MM.1S (cell line): ENCODE measurements around the gene PSORS1C2.
"Not testable (repeated sequence)": the region's sequence is repeated elsewhere in the genome, so short reads cannot be mapped to it uniquely, and the experiment has no call there.

Source experiments
- DNase-seq: peaks from one replicate; pipeline ENCODE4 v3.0.0-alpha.2; 2015
- H2AFZ ChIP-seq: fragments of 300-600 bp; sonication (generic); 2 replicates; pipeline ENCODE4 v1.6.0; 2016; ENCODE audit warnings: antibody characterized with exemption, low read length
- H3F3A ChIP-seq: fragments of 300-600 bp; sonication (generic); 2 replicates; pipeline ENCODE4 v1.6.1; 2016; ENCODE audit warnings: mild to moderate bottlenecking, antibody characterized with exemption, low read length, moderate library complexity, mixed read lengths; ENCODE audit not compliant: insufficient read depth
- H3K27ac ChIP-seq: fragments of 300-600 bp; sonication (generic); 2 replicates; pipeline ENCODE4 v1.5.1; 2016; ENCODE audit warnings: mild to moderate bottlenecking, low read length
- H3K27me3 ChIP-seq: fragments of 300-600 bp; sonication (generic); replicated peaks from 2 replicates; pipeline ENCODE4 v1.6.0; 2016; ENCODE audit warnings: low read length; ENCODE audit not compliant: insufficient read depth
- H3K36me3 ChIP-seq: fragments of 300-600 bp; sonication (generic); replicated peaks from 2 replicates; pipeline ENCODE4 v1.6.1; 2016; ENCODE audit warnings: mild to moderate bottlenecking, low read length, mixed read lengths; ENCODE audit not compliant: insufficient read depth
- H3K4me1 ChIP-seq: fragments of 300-600 bp; sonication (generic); 2 replicates; pipeline ENCODE4 v1.6.1; 2016; ENCODE audit warnings: low read length, mixed read lengths
- H3K4me2 ChIP-seq: fragments of 300-600 bp; sonication (generic); 2 replicates; pipeline ENCODE4 v1.6.0; 2016; ENCODE audit warnings: low read depth, low read length
- H3K4me3 ChIP-seq: fragments of 300-600 bp; sonication (generic); 2 replicates; pipeline ENCODE4 v1.5.1; 2016; ENCODE audit warnings: low read length, mixed read lengths
- H3K79me2 ChIP-seq: fragments of 300-600 bp; sonication (generic); 2 replicates; pipeline ENCODE4 v1.6.1; 2016; ENCODE audit warnings: mixed run types, low read length, mixed read lengths
- H3K9ac ChIP-seq: fragments of 300-600 bp; sonication (generic); 2 replicates; pipeline ENCODE4 v1.6.1; 2016; ENCODE audit warnings: low read length, mixed read lengths
- H3K9me2 ChIP-seq: fragments of 300-600 bp; sonication (generic); replicated peaks from 2 replicates; pipeline ENCODE4 v1.6.1; 2016; ENCODE audit warnings: mild to moderate bottlenecking, low read length, mixed read lengths; ENCODE audit not compliant: insufficient read depth
- H3K9me3 ChIP-seq: fragments of 300-600 bp; sonication (generic); replicated peaks from 2 replicates; pipeline ENCODE4 v1.6.1; 2016; ENCODE audit warnings: mild to moderate bottlenecking, low read length, mixed read lengths; ENCODE audit not compliant: insufficient read depth
- H4K20me1 ChIP-seq: fragments of 300-600 bp; sonication (generic); 2 replicates; pipeline ENCODE4 v1.6.1; 2016; ENCODE audit warnings: mild to moderate bottlenecking, low read length, moderate library complexity, mixed read lengths; ENCODE audit not compliant: insufficient read depth
- EZH2 ChIP-seq: fragments of 300-600 bp; sonication (generic); optimal IDR thresholded peaks from 2 replicates; pipeline ENCODE3; 2017; ENCODE audit warnings: low read depth, mild to moderate bottlenecking, antibody characterized with exemption, low read length, mixed read lengths
- EZH2phosphoT487 ChIP-seq: fragments of 300-600 bp; sonication (generic); IDR thresholded peaks from 2 replicates; pipeline ENCODE4 v1.6.1; 2018; ENCODE audit warnings: antibody characterized with exemption, low read length
- TF ChIP-seq, protein P1 (sequence below): fragments of 300-600 bp; sonication (generic); IDR thresholded peaks from 2 replicates; pipeline ENCODE4 v1.5.1; 2016; ENCODE audit warnings: antibody characterized with exemption, low read length, mixed read lengths

The PSORS1C2 gene

DNA sequence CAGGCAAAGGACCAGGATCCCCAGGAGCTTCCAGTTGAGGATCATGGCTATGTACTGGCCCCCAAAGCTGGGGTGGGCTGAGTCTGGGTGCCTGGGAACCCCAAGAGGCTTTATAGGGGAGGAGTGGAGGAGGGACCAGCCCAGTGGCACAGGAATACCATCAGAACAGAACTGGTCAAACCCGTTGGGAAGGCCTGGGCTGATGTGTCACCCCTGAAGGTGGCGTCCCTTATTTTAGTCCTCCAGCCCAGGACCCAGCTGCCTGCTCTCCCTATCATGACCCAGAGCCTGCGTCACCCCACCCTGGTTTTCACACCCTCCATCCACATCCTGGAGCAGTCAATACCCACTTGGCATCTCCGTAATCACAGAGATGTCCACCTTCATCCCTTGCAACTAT is at the start of gene PSORS1C2:
Gene PSORS1C2, minus strand, starts transcription at position 85 of the 400 bp plus-strand sequence. Its CDS starts 40 bp downstream, at position 45.
- H3K4me2 ChIP-seq = peak within 1 kb of the TSS; percentile 92
- peak within 1 kb of the TSS; percentile 43 for H2AFZ ChIP-seq
- no peaks in the 10 kb centered on the region for H3K9me3 ChIP-seq
- no peak for DNase-seq
- no peak within 1 kb of the TSS for H3K9ac ChIP-seq
- H3K4me3 ChIP-seq = peak within 1 kb of the TSS; percentile 49; the same call in 1 of the 2 replicates
- TF ChIP-seq, protein P1, sequence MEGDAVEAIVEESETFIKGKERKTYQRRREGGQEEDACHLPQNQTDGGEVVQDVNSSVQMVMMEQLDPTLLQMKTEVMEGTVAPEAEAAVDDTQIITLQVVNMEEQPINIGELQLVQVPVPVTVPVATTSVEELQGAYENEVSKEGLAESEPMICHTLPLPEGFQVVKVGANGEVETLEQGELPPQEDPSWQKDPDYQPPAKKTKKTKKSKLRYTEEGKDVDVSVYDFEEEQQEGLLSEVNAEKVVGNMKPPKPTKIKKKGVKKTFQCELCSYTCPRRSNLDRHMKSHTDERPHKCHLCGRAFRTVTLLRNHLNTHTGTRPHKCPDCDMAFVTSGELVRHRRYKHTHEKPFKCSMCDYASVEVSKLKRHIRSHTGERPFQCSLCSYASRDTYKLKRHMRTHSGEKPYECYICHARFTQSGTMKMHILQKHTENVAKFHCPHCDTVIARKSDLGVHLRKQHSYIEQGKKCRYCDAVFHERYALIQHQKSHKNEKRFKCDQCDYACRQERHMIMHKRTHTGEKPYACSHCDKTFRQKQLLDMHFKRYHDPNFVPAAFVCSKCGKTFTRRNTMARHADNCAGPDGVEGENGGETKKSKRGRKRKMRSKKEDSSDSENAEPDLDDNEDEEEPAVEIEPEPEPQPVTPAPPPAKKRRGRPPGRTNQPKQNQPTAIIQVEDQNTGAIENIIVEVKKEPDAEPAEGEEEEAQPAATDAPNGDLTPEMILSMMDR = no peak
- TF ChIP-seq EZH2phosphoT487 = no peak
- no peak for TF ChIP-seq EZH2
- no peaks in the 10 kb centered on the region for H3K36me3 ChIP-seq
- H3K27ac ChIP-seq = no peak within 1 kb of the TSS
- H3F3A ChIP-seq = no peaks in the 10 kb centered on the region
- H3K4me1 ChIP-seq = no peaks in the 10 kb centered on the region
- peaks cover 5% of the 10 kb centered on the region; the same call in 1 of the 2 replicates for H3K27me3 ChIP-seq
- no peaks in the 10 kb centered on the region for H3K9me2 ChIP-seq
- H3K79me2 ChIP-seq = no peaks in the 10 kb centered on the region
- H4K20me1 ChIP-seq = no peaks in the 10 kb centered on the region

DNA sequence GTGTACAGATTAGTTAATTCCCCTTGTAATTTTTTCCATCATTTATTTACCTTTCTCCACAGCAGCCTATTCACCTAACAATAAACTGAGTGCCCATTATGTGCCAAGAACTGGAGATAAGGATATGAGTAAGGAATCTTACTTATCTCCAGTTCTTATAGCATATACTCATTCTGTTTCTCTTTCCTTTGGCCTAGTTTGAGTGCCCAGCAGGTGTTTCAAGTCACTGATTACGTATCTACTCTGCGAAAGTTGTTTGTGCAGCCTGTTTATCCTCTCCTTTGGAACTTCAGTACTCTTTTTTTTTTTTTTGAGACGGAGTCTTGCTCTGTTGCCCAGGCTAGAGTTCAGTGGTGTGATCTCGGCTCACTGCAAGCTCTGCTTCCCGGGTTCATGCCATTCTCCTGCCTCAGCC is 48.9 kb upstream of the PSORS1C2 start:
- Histone ChIP-seq H3K27me3 (no peaks in the 10 kb centered on the region), H3K36me3 (no peaks in the 10 kb centered on the region), H3F3A (peaks cover 11% of the 10 kb centered on the region; the same call in 1 of the 2 replicates), H3K27ac (no peak overlapping the region), H3K4me2 (no peak overlapping the region), H4K20me1 (no peaks in the 10 kb centered on the region), H3K4me3 (no peak overlapping the region), H2AFZ (no peak overlapping the region), H3K9me3 (no peaks in the 10 kb centered on the region), H3K9me2 (no peaks in the 10 kb centered on the region), H3K9ac (no peak overlapping the region), H3K79me2 (no peaks in the 10 kb centered on the region), H3K4me1 (peaks cover 3% of the 10 kb centered on the region; the same call in 1 of the 2 replicates)
- TF ChIP-seq EZH2 (no peak), EZH2phosphoT487 (no peak)
- TF ChIP-seq, protein P1 = no peak
- DNase-seq = no peak

DNA sequence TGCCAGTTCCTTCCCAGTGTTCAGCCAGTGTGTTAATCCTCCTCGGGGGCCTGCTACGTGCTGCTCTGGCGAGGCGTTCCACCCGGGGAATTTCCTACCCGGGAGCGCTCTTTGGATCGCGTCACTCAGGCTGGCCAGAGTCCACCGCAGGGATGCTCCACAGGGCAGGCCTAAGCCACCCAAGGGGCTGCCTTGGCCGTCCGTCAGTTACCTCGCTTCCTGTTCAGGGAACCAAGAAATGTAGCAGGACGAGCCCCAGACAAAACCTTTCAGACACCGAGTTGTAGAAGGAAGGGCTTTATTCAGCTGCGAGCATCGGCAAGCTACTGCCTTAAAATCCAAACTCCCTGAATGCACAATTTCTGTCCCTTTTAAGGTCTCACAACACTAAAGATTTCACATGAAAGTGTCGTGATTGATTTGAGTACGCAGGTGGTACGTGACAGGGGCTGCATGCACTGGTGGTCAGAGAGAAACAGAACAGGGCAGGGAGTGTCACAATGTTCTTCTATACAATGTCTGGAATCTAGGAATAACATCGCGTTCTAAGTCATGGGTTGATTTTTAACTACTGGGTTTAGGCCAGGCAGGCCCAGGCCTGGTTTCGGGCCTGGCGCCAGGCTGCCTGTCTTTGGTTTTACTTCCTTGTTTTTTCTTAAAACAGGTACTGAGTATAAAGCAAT is 47.3 kb upstream of the PSORS1C2 start:
- Histone ChIP-seq H3K27ac (no peak overlapping the region), H3K36me3 (no peaks in the 10 kb centered on the region), H3K27me3 (no peaks in the 10 kb centered on the region), H3K9ac (no peak overlapping the region), H3K9me3 (no peaks in the 10 kb centered on the region), H4K20me1 (no peaks in the 10 kb centered on the region), H3K9me2 (no peaks in the 10 kb centered on the region), H3F3A (peaks cover 11% of the 10 kb centered on the region; the same call in 1 of the 2 replicates), H3K4me3 (no peak overlapping the region), H2AFZ (no peak overlapping the region), H3K79me2 (no peaks in the 10 kb centered on the region), H3K4me1 (peaks cover 3% of the 10 kb centered on the region; the same call in 1 of the 2 replicates), H3K4me2 (no peak overlapping the region)
- no peak for TF ChIP-seq EZH2phosphoT487
- TF ChIP-seq EZH2 = no peak
- TF ChIP-seq, protein P1 = no peak
- DNase-seq = no peak

DNA sequence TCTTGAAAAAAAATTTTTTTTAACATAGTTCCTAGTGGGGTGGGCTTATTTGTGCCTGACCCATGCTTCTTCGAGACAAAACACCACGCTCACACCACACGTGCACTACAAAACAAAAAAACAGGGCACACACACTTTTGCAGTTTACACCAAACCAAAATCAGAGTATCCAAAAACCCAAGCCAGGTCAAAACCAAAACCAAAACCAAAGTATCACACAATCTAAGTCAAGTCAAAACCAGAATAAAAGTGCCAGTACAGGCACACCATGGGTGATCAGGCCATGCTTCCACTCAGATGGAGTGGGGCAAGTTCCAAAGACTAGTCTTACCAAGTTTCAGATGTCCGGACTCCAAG is 46.8 kb upstream of the PSORS1C2 start:
- H3K4me1 ChIP-seq, H3K27me3 ChIP-seq, H3K4me2 ChIP-seq, DNase-seq, H3K79me2 ChIP-seq, H4K20me1 ChIP-seq, H3K36me3 ChIP-seq, H3K9ac ChIP-seq, H3K27ac ChIP-seq, H3K4me3 ChIP-seq, H2AFZ ChIP-seq, H3F3A ChIP-seq, H3K9me3 ChIP-seq, H3K9me2 ChIP-seq: not testable (repeated sequence)

DNA sequence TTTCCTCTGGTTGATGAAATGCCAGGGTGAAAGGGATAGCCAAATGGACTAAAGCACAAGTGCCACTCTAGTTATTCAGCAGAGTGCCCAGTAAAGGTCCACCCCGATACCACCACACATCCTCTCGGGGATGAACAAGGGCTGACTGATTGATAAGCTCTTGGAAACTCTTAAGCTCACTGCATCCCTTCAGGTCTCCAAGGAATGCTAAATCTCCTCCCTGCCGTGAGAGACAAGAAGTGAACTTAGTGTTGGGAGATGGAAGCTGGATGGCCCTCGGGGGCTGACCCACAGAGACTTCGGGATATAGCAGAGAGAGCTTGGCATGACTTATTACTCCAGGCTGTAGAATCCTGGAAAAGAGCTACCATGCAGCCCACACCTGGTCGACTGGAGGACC is 45.0 kb upstream of the PSORS1C2 start:
- not testable (repeated sequence) for H3K4me1 ChIP-seq, H3K9me3 ChIP-seq, H3K9me2 ChIP-seq, H3K79me2 ChIP-seq, H3K27ac ChIP-seq, DNase-seq, H3F3A ChIP-seq, H3K36me3 ChIP-seq, H3K4me2 ChIP-seq, H4K20me1 ChIP-seq, H3K9ac ChIP-seq, H3K4me3 ChIP-seq, H3K27me3 ChIP-seq, H2AFZ ChIP-seq
